GM23338 (cell line): ENCODE results near the gene DNAAF3. TPM values are rescaled to one million over a fixed set of nuclear protein-coding genes. Genes with fewer than 3 reads are reported as not detected.

Source experiments
- ATAC-seq: fragments of 200-7000 bp; cut with Tn5 transposase; 3 replicates; pipeline ENCODE4 v1.9.1; 2020
- DNase-seq: peaks from one replicate; pipeline ENCODE4 v3.0.0-alpha.2; 2015; ENCODE audit warnings: low spot score
- H2AFZ ChIP-seq: fragments of 200-600 bp; sonication (generic); 2 replicates; pipeline ENCODE4 v1.8.0; 2016; ENCODE audit warnings: antibody characterized with exemption, mild to moderate bottlenecking, moderate library complexity
- H3F3A ChIP-seq: fragments of 200-600 bp; sonication (generic); replicated peaks from 2 replicates; pipeline ENCODE4 v1.8.0; 2017; ENCODE audit warnings: antibody characterized with exemption, mixed run types, low read depth
- H3K27ac ChIP-seq: fragments of 200-600 bp; sonication (generic); 2 replicates; pipeline ENCODE4 v1.6.1; 2016; ENCODE audit warnings: low read depth
- H3K27me3 ChIP-seq: fragments of 200-600 bp; sonication (generic); 2 replicates; pipeline ENCODE4 v1.8.0; 2016; ENCODE audit warnings: mild to moderate bottlenecking, mixed run types, moderate library complexity; ENCODE audit not compliant: insufficient read depth
- H3K36me3 ChIP-seq: fragments of 200-600 bp; sonication (generic); 2 replicates; pipeline ENCODE4 v1.8.0; 2016; ENCODE audit warnings: mild to moderate bottlenecking; ENCODE audit not compliant: insufficient read depth
- H3K4me1 ChIP-seq: fragments of 200-600 bp; sonication (generic); 2 replicates; pipeline ENCODE4 v1.8.0; 2016; ENCODE audit warnings: mild to moderate bottlenecking, moderate library complexity; ENCODE audit not compliant: insufficient read depth
- H3K4me2 ChIP-seq: fragments of 200-600 bp; sonication (generic); 2 replicates; pipeline ENCODE4 v1.7.1; 2017; ENCODE audit warnings: mixed run types
- H3K4me3 ChIP-seq: fragments of 200-600 bp; sonication (generic); 2 replicates; pipeline ENCODE4 v1.6.1; 2016; ENCODE audit warnings: mixed run types
- H3K79me2 ChIP-seq: fragments of 200-600 bp; sonication (generic); replicated peaks from 2 replicates; pipeline ENCODE4 v1.8.0; 2017; ENCODE audit warnings: mild to moderate bottlenecking; ENCODE audit not compliant: insufficient read depth
- H3K9me2 ChIP-seq: fragments of 200-600 bp; sonication (generic); 2 replicates; pipeline ENCODE4 v1.8.0; 2017; ENCODE audit not compliant: insufficient read depth
- H4K20me1 ChIP-seq: fragments of 200-600 bp; sonication (generic); replicated peaks from 2 replicates; pipeline ENCODE4 v1.8.0; 2017; ENCODE audit warnings: mild to moderate bottlenecking; ENCODE audit not compliant: insufficient read depth
- H3K27ac Mint-ChIP-seq: 2 replicates; pipeline ENCODE4 v1.8.0; 2020; ENCODE audit warnings: inconsistent platforms, mild to moderate bottlenecking, moderate library complexity, mixed read lengths
- H3K27me3 Mint-ChIP-seq: 3 replicates; pipeline ENCODE4 v1.8.0; 2022; ENCODE audit warnings: low read depth, mild to moderate bottlenecking, moderate library complexity, mixed read lengths, inconsistent platforms; ENCODE audit not compliant: insufficient read depth, poor library complexity
- H3K36me3 Mint-ChIP-seq: 3 replicates; pipeline ENCODE4 v1.8.0; 2021; ENCODE audit warnings: low read depth, mild to moderate bottlenecking, inconsistent platforms, moderate library complexity, mixed read lengths
- H3K4me1 Mint-ChIP-seq: 3 replicates; pipeline ENCODE4 v1.8.0; 2020; ENCODE audit warnings: mild to moderate bottlenecking, inconsistent platforms, mixed read lengths
- H3K4me3 Mint-ChIP-seq: 3 replicates; pipeline ENCODE4 v1.8.0; 2021; ENCODE audit warnings: moderate library complexity, mild to moderate bottlenecking, inconsistent platforms, mixed read lengths
- H3K9me3 Mint-ChIP-seq: 3 replicates; pipeline ENCODE4 v1.8.0; 2020; ENCODE audit warnings: moderate library complexity, mild to moderate bottlenecking, inconsistent platforms, mixed read lengths
- CREB1 ChIP-seq: fragments of 250-450 bp; sonication (Bioruptor Pico); IDR thresholded peaks from 2 replicates; pipeline ENCODE4 v1.5.0; 2020; ENCODE audit warnings: low read depth, mild to moderate bottlenecking, moderate library complexity
- EZH2 ChIP-seq: fragments of 200-600 bp; sonication (generic); IDR thresholded peaks from one replicate; pipeline ENCODE4 v1.8.0; 2017; ENCODE audit warnings: antibody characterized with exemption, mild to moderate bottlenecking, low read depth; ENCODE audit not compliant: unreplicated experiment
- EZH2phosphoT487 ChIP-seq: fragments of 200-600 bp; sonication (generic); IDR thresholded peaks from one replicate; pipeline ENCODE4 v1.8.1; 2018; ENCODE audit warnings: antibody characterized with exemption; ENCODE audit not compliant: unreplicated experiment
- JUNB ChIP-seq: IDR thresholded peaks from one replicate; pipeline ENCODE4 v1.6.1; 2016; ENCODE audit warnings: antibody characterized with exemption; ENCODE audit not compliant: unreplicated experiment
- POLR2AphosphoS5 ChIP-seq: IDR thresholded peaks from 2 replicates; pipeline ENCODE4 v1.6.1; 2016; ENCODE audit warnings: antibody characterized with exemption, low read depth
- STAT1 ChIP-seq: IDR thresholded peaks from one replicate; pipeline ENCODE4 v1.6.1; 2016; ENCODE audit warnings: antibody characterized with exemption; ENCODE audit not compliant: unreplicated experiment
- ZNF114 ChIP-seq: fragments of 250-450 bp; sonication (Bioruptor Pico); IDR thresholded peaks from 2 replicates; pipeline ENCODE4 v1.5.0; 2020; ENCODE audit warnings: mild to moderate bottlenecking, moderate library complexity
- ZNF331 ChIP-seq: fragments of 250-450 bp; sonication (Bioruptor Pico); IDR thresholded peaks from 2 replicates; pipeline ENCODE4 v1.5.0; 2020; ENCODE audit warnings: low read depth, mild to moderate bottlenecking, moderate library complexity
- ZNF462 ChIP-seq: fragments of 250-450 bp; sonication (Bioruptor Pico); IDR thresholded peaks from 2 replicates; pipeline ENCODE4 v1.5.0; 2020; ENCODE audit warnings: mild to moderate bottlenecking, moderate library complexity
- polyA plus RNA-seq: library from polyadenylated mRNA; unstranded; fragments of >200 nt; fragmentation: Nextera tagmentation; extraction: Ambion mirVana; gene quantifications from 2 replicates; pipeline ENCODE4 v1.2.1, GENCODE V29; 2016
- total RNA-seq: library from RNA; depleted of rRNA; stranded (reverse); fragments of >200 nt; shearing (Covaris generic); gene quantifications from 2 replicates; pipeline ENCODE4 v1.2.3, GENCODE V29; 2014
- TF ChIP-seq, protein P1 (sequence below): IDR thresholded peaks from 2 replicates; pipeline ENCODE4 v1.6.1; 2016; ENCODE audit warnings: antibody characterized with exemption

Gene DNAAF3
- total and polyA plus RNA-seq, 2 experiments from 2014 or later, result 8.5 to 9.0 TPM

- peaks cover 23% of the 10 kb centered on the region for H3K27me3 ChIP-seq
- peaks cover 21% of the 10 kb centered on the region for H3K4me1 Mint-ChIP-seq
- DNase-seq, result no peak
- peak within 1 kb of the TSS; percentile 34; the same call in 1 of the 2 replicates for H2AFZ ChIP-seq
- no peaks in the 10 kb centered on the region; the same call in 1 of the 2 replicates for H3K36me3 ChIP-seq
- H3K4me1 ChIP-seq, result peaks cover 26% of the 10 kb centered on the region
- H3K4me2 ChIP-seq, result peak within 1 kb of the TSS; percentile 87
- H3K36me3 Mint-ChIP-seq, result peaks cover 20% of the 10 kb centered on the region
- peaks cover 2% of the 10 kb centered on the region for H3K9me3 Mint-ChIP-seq
- H3K27ac Mint-ChIP-seq, result peak within 1 kb of the TSS; percentile 94
- no peak for TF ChIP-seq CREB1 (CRISPR knock-in tag)
- no peak for ATAC-seq
- no peak within 1 kb of the TSS for H3K27ac ChIP-seq
- no peaks in the 10 kb centered on the region for H3K79me2 ChIP-seq
- H3K4me3 Mint-ChIP-seq, result peak within 1 kb of the TSS; percentile 92
- H4K20me1 ChIP-seq, result no peaks in the 10 kb centered on the region
- H3F3A ChIP-seq, result 0 out of 2 replicates have a peak, but pooled peaks cover 3% of the 10 kb centered on the region
- H3K27me3 Mint-ChIP-seq, result peaks cover 36% of the 10 kb centered on the region
- H3K9me2 ChIP-seq, result no peaks in the 10 kb centered on the region
- H3K4me3 ChIP-seq, result peak within 1 kb of the TSS; percentile 83
Observed at GRCh38 chr19:55157064-55157908, 9.1 kb downstream of the DNAAF3 start, which contains the start of gene TNNI3. TNNI3 (minus strand) TSS chr19:55157732; CDS start chr19:55157589, 143 bp downstream.

DNA sequence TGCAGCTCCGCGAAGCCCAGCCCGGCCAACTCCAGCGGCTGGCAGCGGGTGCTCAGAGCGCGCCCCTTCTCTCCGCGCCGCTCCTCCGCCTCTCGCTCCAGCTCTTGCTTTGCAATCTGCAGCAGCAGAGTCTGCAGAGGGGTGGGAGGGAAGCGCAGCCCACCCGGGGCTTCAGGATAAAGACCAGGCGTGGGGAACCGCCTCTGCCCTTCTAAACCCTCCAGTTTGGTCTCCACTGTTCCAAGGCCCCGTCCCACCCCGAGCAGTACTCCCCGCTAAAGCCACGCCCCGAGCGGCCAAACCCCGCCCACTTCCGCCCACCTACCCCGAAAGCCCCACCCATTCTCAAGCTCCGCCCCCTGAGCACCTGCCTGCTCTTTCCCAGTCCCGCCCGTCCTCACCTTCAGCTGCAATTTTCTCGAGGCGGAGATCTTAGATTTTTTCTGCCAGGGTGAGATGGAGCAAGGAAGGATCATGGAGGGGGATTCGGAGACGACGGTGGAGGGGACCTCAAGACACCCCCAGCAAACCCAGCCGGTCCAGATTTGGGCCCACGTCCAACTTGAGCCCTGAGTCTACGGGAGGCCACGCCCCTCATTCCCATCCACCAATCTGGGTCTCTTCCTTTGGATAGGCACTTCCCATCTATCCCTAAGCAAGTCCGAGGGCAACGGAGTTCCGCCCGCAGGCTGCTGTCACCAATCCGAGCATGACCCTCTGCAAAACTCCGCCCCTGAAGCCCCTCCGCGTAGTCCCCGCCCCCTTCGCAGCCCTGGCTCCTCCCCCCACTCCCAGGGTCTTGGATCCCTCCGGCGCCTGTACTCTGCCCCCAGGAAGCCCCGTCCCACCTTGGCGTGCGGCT is 10.0 kb downstream of the DNAAF3 start:
- ATAC-seq (peak; percentile 76), DNase-seq (peak; percentile 99)
- Histone ChIP-seq H3K27ac (no peak overlapping the region), H3F3A (0 out of 2 replicates have a peak, but pooled peaks cover 3% of the 10 kb centered on the region), H2AFZ (peak overlapping the region; percentile 47; the same call in 1 of the 2 replicates), H3K4me3 (peak overlapping the region; percentile 83), H3K4me1 (peaks cover 24% of the 10 kb centered on the region), H4K20me1 (no peaks in the 10 kb centered on the region), H3K27me3 (peaks cover 14% of the 10 kb centered on the region), H3K36me3 (no peaks in the 10 kb centered on the region; the same call in 1 of the 2 replicates), H3K9me2 (no peaks in the 10 kb centered on the region), H3K4me2 (peak overlapping the region; percentile 87), H3K79me2 (no peaks in the 10 kb centered on the region)
- H3K36me3 Mint-ChIP-seq, result peaks cover 28% of the 10 kb centered on the region
- peaks cover 31% of the 10 kb centered on the region for H3K27me3 Mint-ChIP-seq
- H3K9me3 Mint-ChIP-seq, result peaks cover 5% of the 10 kb centered on the region
- peak overlapping the region; percentile 94 for H3K27ac Mint-ChIP-seq
- H3K4me3 Mint-ChIP-seq, result peak overlapping the region; percentile 92
- peaks cover 22% of the 10 kb centered on the region for H3K4me1 Mint-ChIP-seq
- TF ChIP-seq ZNF331 (CRISPR knock-in tag), result no peak
- TF ChIP-seq, protein P1, sequence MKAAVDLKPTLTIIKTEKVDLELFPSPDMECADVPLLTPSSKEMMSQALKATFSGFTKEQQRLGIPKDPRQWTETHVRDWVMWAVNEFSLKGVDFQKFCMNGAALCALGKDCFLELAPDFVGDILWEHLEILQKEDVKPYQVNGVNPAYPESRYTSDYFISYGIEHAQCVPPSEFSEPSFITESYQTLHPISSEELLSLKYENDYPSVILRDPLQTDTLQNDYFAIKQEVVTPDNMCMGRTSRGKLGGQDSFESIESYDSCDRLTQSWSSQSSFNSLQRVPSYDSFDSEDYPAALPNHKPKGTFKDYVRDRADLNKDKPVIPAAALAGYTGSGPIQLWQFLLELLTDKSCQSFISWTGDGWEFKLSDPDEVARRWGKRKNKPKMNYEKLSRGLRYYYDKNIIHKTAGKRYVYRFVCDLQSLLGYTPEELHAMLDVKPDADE, result no peak
- no peak for TF ChIP-seq JUNB
- TF ChIP-seq POLR2AphosphoS5, result peak; percentile 78
- no peak for TF ChIP-seq STAT1
- no peak for TF ChIP-seq ZNF462 (CRISPR knock-in tag)
- 0 out of 2 replicates have a peak, but pooled peaks have one; percentile 4 for TF ChIP-seq CREB1 (CRISPR knock-in tag)
- TF ChIP-seq EZH2phosphoT487, result no peak
- no peak for TF ChIP-seq ZNF114 (CRISPR knock-in tag)
- TF ChIP-seq EZH2, result no peak
